ENCODE results near the gene LMBRD1.
"Not testable (repeated sequence)": the region's sequence is repeated elsewhere in the genome, so short reads cannot be mapped to it uniquely, and the experiment has no call there.

LMBRD1 gene

GRCh38 chr6:69795469-69796072, 1.2 kb downstream of the LMBRD1 start:
- Histone ChIP-seq H3K27ac (no peak overlapping the region), H3K36me3 (replicated peaks) (no peaks in the 10 kb centered on the region), H3K27me3 (replicated peaks) (no peaks in the 10 kb centered on the region), H3K4me3 (ENCODE audit: low read depth, low read length) (peak overlapping the region; percentile 90)
- DNase-seq = no peak
- in situ Hi-C loops (cut with HindIII; ENCODE audit: low pct_ligation_motif_present, low sequenced_read_pairs) = no loop called here
- no peak for TF ChIP-seq CTCF (IDR thresholded peaks at IDR 0.05; ENCODE audit: low read depth, low read length, missing control alignments)

- H3K27ac ChIP-seq = no peak overlapping the region
- DNase-seq = no peak
- H3K4me3 ChIP-seq (ENCODE audit: low read depth, low read length) = no peak overlapping the region
- TF ChIP-seq CTCF (IDR thresholded peaks at IDR 0.05; ENCODE audit: low read depth, low read length, missing control alignments) = no peak
- in situ Hi-C loops (cut with HindIII; ENCODE audit: low pct_ligation_motif_present, low sequenced_read_pairs) = no loop called here
- H3K36me3 ChIP-seq (replicated peaks) = no peaks in the 10 kb centered on the region
- no peaks in the 10 kb centered on the region for H3K27me3 ChIP-seq (replicated peaks)
Observed at GRCh38 chr6:69792292-69792691, 4.5 kb downstream of the LMBRD1 start.

GRCh38 chr6:69791065-69791471, 5.7 kb downstream of the LMBRD1 start:
- H3K27me3 ChIP-seq (replicated peaks) = no peaks in the 10 kb centered on the region
- no peak for TF ChIP-seq CTCF (IDR thresholded peaks at IDR 0.05; ENCODE audit: low read depth, low read length, missing control alignments)
- H3K36me3 ChIP-seq (replicated peaks) = no peaks in the 10 kb centered on the region
- in situ Hi-C loops (cut with HindIII; ENCODE audit: low pct_ligation_motif_present, low sequenced_read_pairs) = no loop called here
- no peak for DNase-seq
- no peak overlapping the region for H3K4me3 ChIP-seq (ENCODE audit: low read depth, low read length)
- H3K27ac ChIP-seq = no peak overlapping the region

GRCh38 chr6:69790629-69791028, 6.2 kb downstream of the LMBRD1 start:
- in situ Hi-C loops (cut with HindIII; ENCODE audit: low pct_ligation_motif_present, low sequenced_read_pairs) = no loop called here
- no peak for DNase-seq
- no peak overlapping the region for H3K4me3 ChIP-seq (ENCODE audit: low read depth, low read length)
- H3K27ac ChIP-seq = no peak overlapping the region
- TF ChIP-seq CTCF (IDR thresholded peaks at IDR 0.05; ENCODE audit: low read depth, low read length, missing control alignments) = no peak
- H3K36me3 ChIP-seq (replicated peaks) = no peaks in the 10 kb centered on the region
- H3K27me3 ChIP-seq (replicated peaks) = no peaks in the 10 kb centered on the region

- Histone ChIP-seq H3K27me3 (replicated peaks) (no peaks in the 10 kb centered on the region), H3K36me3 (replicated peaks) (no peaks in the 10 kb centered on the region), H3K27ac (no peak overlapping the region), H3K4me3 (ENCODE audit: low read depth, low read length) (no peak overlapping the region)
- in situ Hi-C loops (cut with HindIII; ENCODE audit: low pct_ligation_motif_present, low sequenced_read_pairs) = no loop called here
- TF ChIP-seq CTCF (IDR thresholded peaks at IDR 0.05; ENCODE audit: low read depth, low read length, missing control alignments) = no peak
- DNase-seq = no peak
Observed at GRCh38 chr6:69789578-69789977, 7.2 kb downstream of the LMBRD1 start.

- H3K27ac ChIP-seq; DNase-seq; H3K4me3 ChIP-seq (ENCODE audit: low read depth, low read length); in situ Hi-C loops (cut with HindIII; ENCODE audit: low pct_ligation_motif_present, low sequenced_read_pairs); H3K27me3 ChIP-seq (replicated peaks); H3K36me3 ChIP-seq (replicated peaks): not testable (repeated sequence)
Observed at GRCh38 chr6:69787436-69787835, 9.4 kb downstream of the LMBRD1 start.
